Measurements from ENCODE around the gene AATK. TPM values are rescaled to one million over a fixed set of nuclear protein-coding genes. Genes with fewer than 3 reads are reported as not detected.

Gene AATK
- total and polyA plus RNA-seq, 2 of the 13 experiments (the other 11 are each of a cell fraction or from before 2014, with no cell fraction given): 2.9 to 8.4 TPM

DNA sequence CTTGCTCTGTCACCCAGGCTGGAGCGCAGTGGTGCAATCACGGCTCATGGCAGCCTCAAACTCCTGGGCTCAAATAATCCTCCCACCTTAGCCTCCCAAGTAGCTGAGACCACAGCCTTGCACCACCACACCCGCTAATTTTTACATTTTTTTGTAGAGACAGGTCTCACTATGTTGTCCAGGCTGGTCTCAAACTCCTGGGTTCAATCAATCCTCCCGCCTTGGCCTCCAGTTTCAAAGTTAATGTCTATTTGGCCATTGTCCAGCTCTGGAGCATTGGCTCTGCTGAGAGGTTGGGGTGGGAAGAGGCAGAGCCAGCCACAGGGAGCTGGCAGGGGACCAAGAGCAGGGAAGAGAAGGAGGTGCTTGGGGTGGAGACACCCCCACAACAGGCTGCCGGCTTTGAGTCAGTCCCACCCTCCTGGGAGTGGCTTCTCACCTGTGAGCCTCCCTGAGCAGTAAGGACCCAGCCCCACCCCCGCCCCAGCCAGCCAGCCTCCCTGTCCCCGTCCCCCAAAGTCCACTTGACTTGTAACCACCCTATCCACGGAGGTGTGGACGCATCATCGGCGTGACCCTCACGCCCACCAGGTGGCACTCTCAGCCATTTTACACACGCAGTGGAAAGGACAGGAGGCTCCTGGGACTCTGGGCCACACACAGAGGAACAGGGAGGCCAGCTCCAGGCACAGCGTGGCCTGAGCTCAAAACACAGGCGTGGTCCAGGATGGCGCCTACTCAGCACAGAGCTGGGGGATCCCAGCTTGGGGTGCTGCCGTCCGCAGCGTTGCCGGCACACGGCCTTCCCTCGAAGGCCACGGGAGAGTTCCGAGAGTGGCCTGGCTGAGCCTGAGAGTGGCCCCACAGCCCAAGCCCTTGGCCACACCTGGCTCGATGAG, 23.5 kb downstream of the AATK start (continued):
- TF ChIP-seq, protein P1, sequence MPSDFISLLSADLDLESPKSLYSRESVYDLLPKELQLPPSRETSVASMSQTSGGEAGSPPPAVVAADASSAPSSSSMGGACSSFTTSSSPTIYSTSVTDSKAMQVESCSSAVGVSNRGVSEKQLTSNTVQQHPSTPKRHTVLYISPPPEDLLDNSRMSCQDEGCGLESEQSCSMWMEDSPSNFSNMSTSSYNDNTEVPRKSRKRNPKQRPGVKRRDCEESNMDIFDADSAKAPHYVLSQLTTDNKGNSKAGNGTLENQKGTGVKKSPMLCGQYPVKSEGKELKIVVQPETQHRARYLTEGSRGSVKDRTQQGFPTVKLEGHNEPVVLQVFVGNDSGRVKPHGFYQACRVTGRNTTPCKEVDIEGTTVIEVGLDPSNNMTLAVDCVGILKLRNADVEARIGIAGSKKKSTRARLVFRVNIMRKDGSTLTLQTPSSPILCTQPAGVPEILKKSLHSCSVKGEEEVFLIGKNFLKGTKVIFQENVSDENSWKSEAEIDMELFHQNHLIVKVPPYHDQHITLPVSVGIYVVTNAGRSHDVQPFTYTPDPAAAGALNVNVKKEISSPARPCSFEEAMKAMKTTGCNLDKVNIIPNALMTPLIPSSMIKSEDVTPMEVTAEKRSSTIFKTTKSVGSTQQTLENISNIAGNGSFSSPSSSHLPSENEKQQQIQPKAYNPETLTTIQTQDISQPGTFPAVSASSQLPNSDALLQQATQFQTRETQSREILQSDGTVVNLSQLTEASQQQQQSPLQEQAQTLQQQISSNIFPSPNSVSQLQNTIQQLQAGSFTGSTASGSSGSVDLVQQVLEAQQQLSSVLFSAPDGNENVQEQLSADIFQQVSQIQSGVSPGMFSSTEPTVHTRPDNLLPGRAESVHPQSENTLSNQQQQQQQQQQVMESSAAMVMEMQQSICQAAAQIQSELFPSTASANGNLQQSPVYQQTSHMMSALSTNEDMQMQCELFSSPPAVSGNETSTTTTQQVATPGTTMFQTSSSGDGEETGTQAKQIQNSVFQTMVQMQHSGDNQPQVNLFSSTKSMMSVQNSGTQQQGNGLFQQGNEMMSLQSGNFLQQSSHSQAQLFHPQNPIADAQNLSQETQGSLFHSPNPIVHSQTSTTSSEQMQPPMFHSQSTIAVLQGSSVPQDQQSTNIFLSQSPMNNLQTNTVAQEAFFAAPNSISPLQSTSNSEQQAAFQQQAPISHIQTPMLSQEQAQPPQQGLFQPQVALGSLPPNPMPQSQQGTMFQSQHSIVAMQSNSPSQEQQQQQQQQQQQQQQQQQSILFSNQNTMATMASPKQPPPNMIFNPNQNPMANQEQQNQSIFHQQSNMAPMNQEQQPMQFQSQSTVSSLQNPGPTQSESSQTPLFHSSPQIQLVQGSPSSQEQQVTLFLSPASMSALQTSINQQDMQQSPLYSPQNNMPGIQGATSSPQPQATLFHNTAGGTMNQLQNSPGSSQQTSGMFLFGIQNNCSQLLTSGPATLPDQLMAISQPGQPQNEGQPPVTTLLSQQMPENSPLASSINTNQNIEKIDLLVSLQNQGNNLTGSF (CRISPR knock-in tag; IDR thresholded peaks at IDR 0.05): no peak
- TF ChIP-seq, protein P2, sequence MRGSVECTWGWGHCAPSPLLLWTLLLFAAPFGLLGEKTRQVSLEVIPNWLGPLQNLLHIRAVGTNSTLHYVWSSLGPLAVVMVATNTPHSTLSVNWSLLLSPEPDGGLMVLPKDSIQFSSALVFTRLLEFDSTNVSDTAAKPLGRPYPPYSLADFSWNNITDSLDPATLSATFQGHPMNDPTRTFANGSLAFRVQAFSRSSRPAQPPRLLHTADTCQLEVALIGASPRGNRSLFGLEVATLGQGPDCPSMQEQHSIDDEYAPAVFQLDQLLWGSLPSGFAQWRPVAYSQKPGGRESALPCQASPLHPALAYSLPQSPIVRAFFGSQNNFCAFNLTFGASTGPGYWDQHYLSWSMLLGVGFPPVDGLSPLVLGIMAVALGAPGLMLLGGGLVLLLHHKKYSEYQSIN (CRISPR knock-in tag; IDR thresholded peaks at IDR 0.05; ENCODE audit: borderline replicate concordance): no peak
- TF ChIP-seq ZNF720 (CRISPR knock-in tag; IDR thresholded peaks at IDR 0.05) (no peak), ZNF577 (CRISPR knock-in tag; IDR thresholded peaks at IDR 0.05; ENCODE audit: borderline replicate concordance, low read depth) (no peak), KMT2A (CRISPR knock-in tag; IDR thresholded peaks at IDR 0.05) (no peak), EEA1 (CRISPR knock-in tag; IDR thresholded peaks at IDR 0.05; ENCODE audit: borderline replicate concordance) (no peak), MIER2 (CRISPR knock-in tag; IDR thresholded peaks at IDR 0.05) (no peak), TERF1 (CRISPR knock-in tag; IDR thresholded peaks at IDR 0.05) (no peak), ZBTB49 (CRISPR knock-in tag; IDR thresholded peaks at IDR 0.05; ENCODE audit: borderline replicate concordance) (no peak), NFIB (CRISPR knock-in tag; IDR thresholded peaks at IDR 0.05; ENCODE audit: borderline replicate concordance) (no peak), DNMT3B (CRISPR knock-in tag; conservative IDR thresholded peaks at IDR 0.05) (no peak), ZNF383 (CRISPR knock-in tag; IDR thresholded peaks at IDR 0.05; ENCODE audit: borderline replicate concordance) (no peak), ESRRA (CRISPR knock-in tag; IDR thresholded peaks at IDR 0.05; ENCODE audit: low read depth) (no peak), RCOR2 (CRISPR knock-in tag; IDR thresholded peaks at IDR 0.05) (no peak), ZSCAN9 (CRISPR knock-in tag; IDR thresholded peaks at IDR 0.05; ENCODE audit: borderline replicate concordance) (peak; percentile 79; the same call in 1 of the 2 replicates), CSRNP1 (CRISPR knock-in tag; IDR thresholded peaks at IDR 0.05) (no peak), EED (CRISPR knock-in tag; IDR thresholded peaks at IDR 0.05) (peak; percentile 60; the same call in 1 of the 2 replicates)

All from HepG2 (cell line).